ENCODE data around the gene FAM78A.
A peak's percentile ranks its signal among the peaks of the same experiment; 100 is the strongest.

FAM78A gene

GRCh38 chr9:131291795-131292315 is 15.5 kb upstream of the FAM78A start:
- CTCF ChIA-PET: interaction anchor here (1.3 kb wide), 1 partner anchor 45 kb away, joined by 5 read pairs; no protein-coding TSS in a partner anchor
- TF ChIP-seq, protein P1, sequence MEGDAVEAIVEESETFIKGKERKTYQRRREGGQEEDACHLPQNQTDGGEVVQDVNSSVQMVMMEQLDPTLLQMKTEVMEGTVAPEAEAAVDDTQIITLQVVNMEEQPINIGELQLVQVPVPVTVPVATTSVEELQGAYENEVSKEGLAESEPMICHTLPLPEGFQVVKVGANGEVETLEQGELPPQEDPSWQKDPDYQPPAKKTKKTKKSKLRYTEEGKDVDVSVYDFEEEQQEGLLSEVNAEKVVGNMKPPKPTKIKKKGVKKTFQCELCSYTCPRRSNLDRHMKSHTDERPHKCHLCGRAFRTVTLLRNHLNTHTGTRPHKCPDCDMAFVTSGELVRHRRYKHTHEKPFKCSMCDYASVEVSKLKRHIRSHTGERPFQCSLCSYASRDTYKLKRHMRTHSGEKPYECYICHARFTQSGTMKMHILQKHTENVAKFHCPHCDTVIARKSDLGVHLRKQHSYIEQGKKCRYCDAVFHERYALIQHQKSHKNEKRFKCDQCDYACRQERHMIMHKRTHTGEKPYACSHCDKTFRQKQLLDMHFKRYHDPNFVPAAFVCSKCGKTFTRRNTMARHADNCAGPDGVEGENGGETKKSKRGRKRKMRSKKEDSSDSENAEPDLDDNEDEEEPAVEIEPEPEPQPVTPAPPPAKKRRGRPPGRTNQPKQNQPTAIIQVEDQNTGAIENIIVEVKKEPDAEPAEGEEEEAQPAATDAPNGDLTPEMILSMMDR (IDR thresholded peaks at IDR 0.05; ENCODE audit: insufficient read depth, low read length, missing control alignments): no peak
- POLR2A ChIA-PET: no interaction called here

GRCh38 chr9:131290767-131291370 is 14.6 kb upstream of the FAM78A start:
- no peak overlapping the region for H3K4me3 ChIP-seq (ENCODE audit: low read depth, low read length)
- ChIA-PET POLR2A (no interaction called here), CTCF (interaction anchor here (1.6 kb wide), 1 partner anchor 46 kb away, joined by 5 read pairs; no protein-coding TSS in a partner anchor)
- TF ChIP-seq, protein P1 (IDR thresholded peaks at IDR 0.05; ENCODE audit: insufficient read depth, low read length, missing control alignments): no peak
- DNase-seq (ENCODE audit: low read depth, low spot score): no peak

More at GRCh38 chr9:131291795-131292315, 15.5 kb upstream of the FAM78A start:
- no peak overlapping the region for H3K4me3 ChIP-seq (ENCODE audit: low read depth, low read length)
- no peak for DNase-seq (ENCODE audit: low read depth, low spot score)

- ChIA-PET CTCF (interaction anchor here (1.1 to 1.6 kb wide), 3 partner anchors 10 to 46 kb away, joined by 3 to 5 read pairs (median 3); no protein-coding TSS in a partner anchor), POLR2A (no interaction called here)
- H3K4me3 ChIP-seq (ENCODE audit: low read depth, low read length): peak overlapping the region; percentile 38
- no peak for DNase-seq (ENCODE audit: low read depth, low spot score)
- TF ChIP-seq, protein P1 (IDR thresholded peaks at IDR 0.05; ENCODE audit: insufficient read depth, low read length, missing control alignments): no peak
Measured at GRCh38 chr9:131290036-131290766, 13.9 kb upstream of the FAM78A start.

- no peak for DNase-seq (ENCODE audit: low read depth, low spot score)
- peak within 1 kb of the TSS; percentile 38 for H3K4me3 ChIP-seq (ENCODE audit: low read depth, low read length)
- TF ChIP-seq, protein P1 (IDR thresholded peaks at IDR 0.05; ENCODE audit: insufficient read depth, low read length, missing control alignments): no peak
- CTCF ChIA-PET: interaction anchor here (1.1 to 1.6 kb wide), 3 partner anchors 10 to 47 kb away, joined by 3 to 5 read pairs (median 3); no protein-coding TSS in a partner anchor
- POLR2A ChIA-PET: no interaction called here
Measured at GRCh38 chr9:131289301-131290035, 13.2 kb upstream of the FAM78A start, which contains the start of gene PLPP7. TSS of gene PLPP7 (plus strand) at chr9:131289723. CDS start at chr9:131289998, 275 bp downstream.

DNA sequence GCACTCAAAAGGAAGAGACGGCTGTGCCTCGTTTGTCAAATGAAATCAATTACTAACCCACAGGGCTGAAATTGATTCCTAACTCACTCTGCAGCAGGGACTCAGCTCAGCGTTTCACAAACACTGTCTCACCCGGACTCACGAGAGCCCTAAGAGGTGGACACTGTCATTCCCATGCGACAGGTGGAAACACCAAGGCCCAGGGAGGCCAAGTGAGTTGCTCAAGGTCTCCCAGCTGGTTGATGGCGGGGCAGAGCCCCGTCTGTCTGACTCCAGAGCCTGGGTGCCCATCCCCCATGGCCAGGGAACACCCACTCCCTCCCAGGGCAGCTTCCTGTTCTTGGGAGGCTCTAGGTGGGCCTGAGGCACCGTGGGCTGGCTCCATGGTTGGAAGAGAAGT is 11.9 kb upstream of the FAM78A start:
- DNase-seq (ENCODE audit: low read depth, low spot score): no peak
- CTCF ChIA-PET: interaction anchor here (1.4 kb wide), 1 partner anchor 10 kb away, joined by 3 read pairs; no protein-coding TSS in a partner anchor
- POLR2A ChIA-PET: no interaction called here
- TF ChIP-seq, protein P1 (IDR thresholded peaks at IDR 0.05; ENCODE audit: insufficient read depth, low read length, missing control alignments): no peak
- H3K4me3 ChIP-seq (ENCODE audit: low read depth, low read length): no peak overlapping the region

All from AG04449 (cell line).